ENCODE data around the gene YAF2.
"Not testable (repeated sequence)": the region's sequence is repeated elsewhere in the genome, so short reads cannot be mapped to it uniquely, and the experiment has no call there.

YAF2 gene

DNA sequence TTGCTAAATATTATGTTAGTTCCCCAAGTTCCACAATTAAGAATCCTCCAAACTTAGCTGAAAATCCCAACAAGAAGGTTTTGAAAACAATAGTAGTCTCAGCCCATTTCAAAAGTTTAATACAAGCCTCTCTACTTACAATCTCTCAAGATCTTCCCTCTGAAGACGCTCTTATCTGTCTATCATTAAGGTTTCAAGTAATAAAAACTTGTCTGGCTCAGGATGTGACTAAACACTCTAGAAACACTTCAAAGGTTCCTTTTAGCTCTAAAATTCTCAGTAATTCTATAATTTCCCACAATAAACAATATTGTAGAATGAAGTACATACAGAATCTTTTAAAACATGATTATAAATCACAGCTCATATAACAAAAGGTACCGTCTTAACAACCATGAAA, 16.3 kb downstream of the YAF2 start:
- H3K27ac ChIP-seq: no peak overlapping the region
- CTCF ChIA-PET: interaction anchor here (0.8 kb wide), 1 partner anchor 53 kb away, joined by 3 read pairs; no protein-coding TSS in a partner anchor
- POLR2A ChIA-PET (ENCODE audit: low non-redundant PET): no interaction called here
- no peak for DNase-seq (ENCODE audit: low spot score)
- TF ChIP-seq, protein P1, sequence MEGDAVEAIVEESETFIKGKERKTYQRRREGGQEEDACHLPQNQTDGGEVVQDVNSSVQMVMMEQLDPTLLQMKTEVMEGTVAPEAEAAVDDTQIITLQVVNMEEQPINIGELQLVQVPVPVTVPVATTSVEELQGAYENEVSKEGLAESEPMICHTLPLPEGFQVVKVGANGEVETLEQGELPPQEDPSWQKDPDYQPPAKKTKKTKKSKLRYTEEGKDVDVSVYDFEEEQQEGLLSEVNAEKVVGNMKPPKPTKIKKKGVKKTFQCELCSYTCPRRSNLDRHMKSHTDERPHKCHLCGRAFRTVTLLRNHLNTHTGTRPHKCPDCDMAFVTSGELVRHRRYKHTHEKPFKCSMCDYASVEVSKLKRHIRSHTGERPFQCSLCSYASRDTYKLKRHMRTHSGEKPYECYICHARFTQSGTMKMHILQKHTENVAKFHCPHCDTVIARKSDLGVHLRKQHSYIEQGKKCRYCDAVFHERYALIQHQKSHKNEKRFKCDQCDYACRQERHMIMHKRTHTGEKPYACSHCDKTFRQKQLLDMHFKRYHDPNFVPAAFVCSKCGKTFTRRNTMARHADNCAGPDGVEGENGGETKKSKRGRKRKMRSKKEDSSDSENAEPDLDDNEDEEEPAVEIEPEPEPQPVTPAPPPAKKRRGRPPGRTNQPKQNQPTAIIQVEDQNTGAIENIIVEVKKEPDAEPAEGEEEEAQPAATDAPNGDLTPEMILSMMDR (conservative IDR thresholded peaks at IDR 0.05; ENCODE audit: low read depth): no peak

DNA sequence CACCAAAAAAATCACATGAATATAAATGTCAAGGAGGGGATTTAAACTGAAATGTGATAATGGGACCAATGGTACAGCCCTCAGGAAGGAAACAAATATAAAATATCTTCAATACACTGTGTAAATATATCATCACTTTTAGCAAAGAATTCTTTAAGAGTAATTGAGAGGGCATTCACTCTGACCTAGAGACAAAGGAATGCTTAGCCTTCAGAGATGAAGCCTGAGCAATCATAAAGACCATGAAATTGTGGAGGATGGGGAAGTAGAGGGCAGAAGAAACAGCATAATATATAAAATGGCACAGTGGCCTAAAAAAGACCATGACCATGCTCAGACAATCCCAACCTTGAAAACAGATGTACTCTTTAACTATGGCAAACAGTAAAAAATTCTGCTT, 20.4 kb downstream of the YAF2 start:
- H3K27ac ChIP-seq: no peak overlapping the region

DNA sequence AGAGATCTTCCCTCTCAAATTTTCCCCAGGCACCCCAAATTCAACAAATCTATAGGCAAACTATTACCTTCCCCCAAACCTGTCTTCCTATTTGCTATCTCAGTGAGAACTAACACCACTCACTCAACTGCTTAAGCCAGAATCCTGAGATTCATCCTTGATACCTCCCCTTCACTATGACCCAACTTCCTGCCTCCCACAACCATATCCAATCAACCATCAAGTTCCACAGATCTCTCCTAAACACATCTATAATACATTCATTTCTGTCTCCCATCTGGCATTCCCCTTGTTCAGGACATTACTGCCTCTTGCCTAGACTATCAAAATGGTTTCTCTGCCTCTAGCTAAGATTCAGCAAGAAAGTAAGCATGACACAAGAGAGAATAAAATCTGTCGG, 21.3 kb downstream of the YAF2 start:
- POLR2A ChIA-PET (ENCODE audit: low non-redundant PET): no interaction called here
- TF ChIP-seq, protein P1 (conservative IDR thresholded peaks at IDR 0.05; ENCODE audit: low read depth): no peak
- H3K27ac ChIP-seq: no peak overlapping the region
- CTCF ChIA-PET: no interaction called here
- no peak for DNase-seq (ENCODE audit: low spot score)

More for the DNA sequence above, 20.4 kb downstream of the YAF2 start:
- TF ChIP-seq, protein P1 (conservative IDR thresholded peaks at IDR 0.05; ENCODE audit: low read depth): no peak
- POLR2A ChIA-PET (ENCODE audit: low non-redundant PET): no interaction called here
- DNase-seq (ENCODE audit: low spot score): no peak
- CTCF ChIA-PET: no interaction called here

DNA sequence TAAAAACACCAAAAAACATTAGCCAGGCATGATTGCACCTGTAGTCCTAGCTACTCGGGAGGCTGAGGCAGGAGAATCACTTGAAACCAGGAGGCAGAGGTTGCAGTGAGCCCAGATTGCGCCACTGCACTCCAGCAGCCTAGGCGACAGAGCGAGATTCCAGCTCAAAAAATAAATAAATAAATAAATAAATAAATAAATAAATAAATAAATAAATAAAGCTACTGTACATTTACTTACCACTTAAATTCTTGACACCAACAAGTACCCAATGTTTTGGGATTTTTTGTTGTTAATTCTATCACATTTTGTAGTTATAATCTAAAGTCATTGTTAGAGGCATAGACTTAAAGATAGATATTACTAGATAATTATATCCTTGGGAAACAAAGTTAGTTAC, 22.3 kb downstream of the YAF2 start:
- POLR2A ChIA-PET (ENCODE audit: low non-redundant PET); H3K27ac ChIP-seq; DNase-seq (ENCODE audit: low spot score); CTCF ChIA-PET: not testable (repeated sequence)

DNA sequence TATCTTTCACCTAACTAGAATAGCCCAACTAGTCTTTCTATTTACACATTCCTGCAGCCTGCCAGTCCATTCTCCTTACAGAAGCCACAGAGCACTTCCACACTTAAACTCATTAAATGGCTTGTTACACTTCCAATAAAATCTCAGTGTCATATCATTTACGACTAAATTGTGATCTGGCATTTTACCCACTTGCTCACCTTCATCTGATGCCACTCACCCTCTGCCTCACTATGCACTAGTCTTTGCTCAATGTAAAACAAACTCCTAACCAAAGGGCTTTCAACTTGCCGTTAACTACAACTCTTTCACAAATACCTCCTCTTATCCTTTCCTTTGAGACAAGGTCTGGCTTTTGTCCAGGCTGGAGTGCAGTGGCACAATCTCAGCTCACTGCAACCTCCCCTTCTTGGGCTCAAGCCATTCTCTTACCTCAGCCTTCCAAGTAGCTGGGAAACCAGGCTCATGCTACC, 24.1 kb downstream of the YAF2 start:
- H3K27ac ChIP-seq: no peak overlapping the region
- no peak for DNase-seq (ENCODE audit: low spot score)
- TF ChIP-seq, protein P1 (conservative IDR thresholded peaks at IDR 0.05; ENCODE audit: low read depth): no peak
- POLR2A ChIA-PET (ENCODE audit: low non-redundant PET): no interaction called here
- CTCF ChIA-PET: interaction anchor here (0.6 kb wide), 1 partner anchor 95 kb away, joined by 4 read pairs; no protein-coding TSS in a partner anchor

DNA sequence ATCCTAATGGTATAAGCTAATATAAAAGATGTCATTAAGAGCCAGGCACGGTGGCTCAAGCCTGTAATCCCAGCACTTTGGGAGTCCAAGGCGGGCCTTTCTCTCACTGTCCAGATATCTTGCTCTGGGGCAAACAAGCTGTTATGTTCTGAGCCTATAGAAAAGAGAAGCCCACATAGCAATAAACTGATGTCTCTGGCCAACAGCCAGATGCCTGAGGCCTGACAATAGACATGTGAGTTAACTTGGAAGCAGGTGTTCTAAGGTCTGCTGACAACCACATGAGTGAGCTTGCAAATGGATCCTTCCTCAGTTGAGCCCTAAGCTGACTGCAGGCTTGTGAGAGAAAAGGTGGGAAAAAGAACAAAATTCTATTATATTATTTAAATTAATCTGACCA, 25.0 kb downstream of the YAF2 start:
- ChIA-PET POLR2A (ENCODE audit: low non-redundant PET) (no interaction called here), CTCF (no interaction called here)
- peak; percentile 47 for DNase-seq (ENCODE audit: low spot score)
- H3K27ac ChIP-seq: no peak overlapping the region
- TF ChIP-seq, protein P1 (conservative IDR thresholded peaks at IDR 0.05; ENCODE audit: low read depth): no peak

DNA sequence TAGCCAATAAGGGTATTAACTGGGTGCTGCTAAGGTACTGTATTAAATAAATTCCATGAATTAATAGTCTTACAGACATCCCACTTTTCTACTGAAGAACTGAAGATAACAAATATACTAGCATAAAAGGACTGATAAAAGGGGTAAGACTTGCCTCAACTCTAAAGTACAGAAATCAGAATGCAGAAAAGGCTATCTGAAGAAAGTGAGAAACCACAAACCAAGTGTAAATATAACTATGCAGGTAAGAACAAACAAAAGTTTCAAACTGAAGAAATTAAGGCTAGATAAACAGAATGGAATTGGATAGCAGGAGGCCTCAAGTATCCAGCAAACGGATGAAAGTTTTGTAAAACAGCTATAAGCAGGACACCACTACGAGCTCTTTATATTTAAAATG, 29.5 kb downstream of the YAF2 start:
- POLR2A ChIA-PET (ENCODE audit: low non-redundant PET): no interaction called here
- no peak for DNase-seq (ENCODE audit: low spot score)
- TF ChIP-seq, protein P1 (conservative IDR thresholded peaks at IDR 0.05; ENCODE audit: low read depth): no peak
- H3K27ac ChIP-seq: no peak overlapping the region
- CTCF ChIA-PET: interaction anchor here (0.6 kb wide), 1 partner anchor 30 kb away, joined by 3 read pairs; no protein-coding TSS in a partner anchor
